Nephron progenitor cell (in vitro differentiated cells): ENCODE data around the gene GLIS1.
A peak's percentile ranks its signal among the peaks of the same experiment; 100 is the strongest.

Experiments
- DNase-seq: peaks from one replicate; pipeline ENCODE4 v3.0.0; 2021
- H3K27ac Mint-ChIP-seq: 2 replicates; pipeline ENCODE4 v1.8.0; 2021; ENCODE audit warnings: mild to moderate bottlenecking, moderate library complexity, mixed read lengths
- H3K27me3 Mint-ChIP-seq: 2 replicates; pipeline ENCODE4 v1.8.0; 2021; ENCODE audit warnings: mild to moderate bottlenecking, low read depth, mixed read lengths; ENCODE audit not compliant: poor library complexity
- H3K36me3 Mint-ChIP-seq: 2 replicates; pipeline ENCODE4 v1.8.0; 2021; ENCODE audit warnings: low read depth, mixed read lengths
- H3K4me1 Mint-ChIP-seq: 2 replicates; pipeline ENCODE4 v1.8.0; 2021; ENCODE audit warnings: mixed read lengths
- H3K4me3 Mint-ChIP-seq: 2 replicates; pipeline ENCODE4 v1.8.0; 2021; ENCODE audit warnings: mild to moderate bottlenecking, moderate library complexity, mixed read lengths
- H3K9me3 Mint-ChIP-seq: 2 replicates; pipeline ENCODE4 v1.8.0; 2021; ENCODE audit warnings: mild to moderate bottlenecking, moderate library complexity, mixed read lengths
- CTCF ChIP-seq: fragments of 200-600 bp; sonication (generic); IDR thresholded peaks from 2 replicates; pipeline ENCODE4 v1.5.0; 2021; ENCODE audit warnings: antibody characterized with exemption

Gene GLIS1

GRCh38 chr1:53486395-53487026, 252.5 kb downstream of the GLIS1 start:
- H3K9me3 Mint-ChIP-seq = peaks cover 20% of the 10 kb centered on the region
- H3K27ac Mint-ChIP-seq = no peak overlapping the region
- H3K4me1 Mint-ChIP-seq = peaks cover 15% of the 10 kb centered on the region
- no peak for TF ChIP-seq CTCF
- no peak for DNase-seq
- no peaks in the 10 kb centered on the region for H3K36me3 Mint-ChIP-seq
- peaks cover 17% of the 10 kb centered on the region for H3K27me3 Mint-ChIP-seq
- H3K4me3 Mint-ChIP-seq = no peak overlapping the region

GRCh38 chr1:53485478-53486394, 253.2 kb downstream of the GLIS1 start:
- no peaks in the 10 kb centered on the region for H3K36me3 Mint-ChIP-seq
- TF ChIP-seq CTCF = peak; percentile 96
- no peak overlapping the region for H3K27ac Mint-ChIP-seq
- peaks cover 17% of the 10 kb centered on the region for H3K27me3 Mint-ChIP-seq
- H3K9me3 Mint-ChIP-seq = peaks cover 20% of the 10 kb centered on the region
- peak; percentile 94 for DNase-seq
- H3K4me3 Mint-ChIP-seq = no peak overlapping the region
- H3K4me1 Mint-ChIP-seq = peaks cover 15% of the 10 kb centered on the region

- peaks cover 15% of the 10 kb centered on the region for H3K4me1 Mint-ChIP-seq
- no peak overlapping the region for H3K27ac Mint-ChIP-seq
- TF ChIP-seq CTCF = no peak
- peaks cover 16% of the 10 kb centered on the region for H3K27me3 Mint-ChIP-seq
- H3K9me3 Mint-ChIP-seq = peaks cover 13% of the 10 kb centered on the region
- H3K36me3 Mint-ChIP-seq = no peaks in the 10 kb centered on the region
- DNase-seq = no peak
- H3K4me3 Mint-ChIP-seq = no peak overlapping the region
These were observed 254.1 kb downstream of the GLIS1 start for GRCh38 chr1:53484705-53485477.

- Mint-ChIP-seq H3K27me3 (peaks cover 16% of the 10 kb centered on the region), H3K9me3 (peaks cover 3% of the 10 kb centered on the region), H3K36me3 (no peaks in the 10 kb centered on the region), H3K4me3 (no peak overlapping the region), H3K4me1 (peaks cover 15% of the 10 kb centered on the region), H3K27ac (no peak overlapping the region)
- TF ChIP-seq CTCF = no peak
- DNase-seq = no peak
These were observed 255.3 kb downstream of the GLIS1 start for GRCh38 chr1:53483656-53484055.

GRCh38 chr1:53483170-53483569, 255.8 kb downstream of the GLIS1 start:
- no peaks in the 10 kb centered on the region for H3K9me3 Mint-ChIP-seq
- H3K27ac Mint-ChIP-seq = no peak overlapping the region
- no peak overlapping the region for H3K4me3 Mint-ChIP-seq
- no peaks in the 10 kb centered on the region for H3K36me3 Mint-ChIP-seq
- peaks cover 15% of the 10 kb centered on the region for H3K4me1 Mint-ChIP-seq
- no peak for TF ChIP-seq CTCF
- DNase-seq = no peak
- H3K27me3 Mint-ChIP-seq = peaks cover 18% of the 10 kb centered on the region
